GM12878 (cell line): Measurements from ENCODE around the gene TDRD15.

ENCODE experiments used
- BHLHE40 ChIP-seq, 2 experiments: fragments of 450-650 bp in 1 of 2; IDR thresholded peaks; 2 replicates each; pipeline ENCODE4 v1.6.1; 2011 to 2017; ENCODE audit warnings: low read depth in 2 of 2, borderline replicate concordance in 1 of 2, improper control_type of control experiment in 1 of 2, low read length in 1 of 2, mild to moderate bottlenecking in 1 of 2
- EZH2 ChIP-seq: IDR thresholded peaks from 2 replicates; pipeline ENCODE4 v1.6.1; 2012; ENCODE audit warnings: low read depth, mild to moderate bottlenecking, control low read depth, inconsistent platforms, low read length, borderline replicate concordance; ENCODE audit not compliant: control insufficient read depth
- NFYB ChIP-seq: IDR thresholded peaks from 2 replicates; pipeline ENCODE4 v1.6.1; 2011; ENCODE audit warnings: low read depth, mild to moderate bottlenecking, low read length, improper control_type of control experiment, moderate library complexity; ENCODE audit not compliant: insufficient read depth
- TF ChIP-seq, protein P1 (sequence below), 3 experiments: IDR thresholded peaks in 2 of 3; conservative IDR thresholded peaks in 1 of 3; 2 replicates each; pipeline ENCODE4 v1.5.1; 2011; ENCODE audit warnings: low read depth in 3 of 3, low read length in 3 of 3, mild to moderate bottlenecking in 3 of 3, control low read depth in 2 of 3, moderate library complexity in 2 of 3, inconsistent platforms in 1 of 3, mixed read lengths in 1 of 3; ENCODE audit not compliant: control insufficient read depth in 2 of 3, insufficient read depth in 1 of 3; ENCODE audit errors: extremely low read depth in 1 of 3

DNA sequence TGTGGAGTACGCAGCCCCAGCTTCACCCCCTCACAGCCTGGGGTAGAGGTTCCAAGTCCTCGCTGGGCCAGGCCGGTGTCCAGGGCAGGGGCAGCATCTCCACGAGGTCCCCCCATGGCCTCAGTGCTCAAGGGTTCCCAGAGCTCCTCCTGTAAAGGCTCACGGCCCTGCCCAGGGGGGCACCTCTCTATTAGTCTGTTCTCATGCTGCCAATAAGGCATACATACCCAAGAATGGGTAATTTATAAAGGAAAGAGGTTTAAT, 38.8 kb downstream of the TDRD15 start:
- TF ChIP-seq, protein P1, sequence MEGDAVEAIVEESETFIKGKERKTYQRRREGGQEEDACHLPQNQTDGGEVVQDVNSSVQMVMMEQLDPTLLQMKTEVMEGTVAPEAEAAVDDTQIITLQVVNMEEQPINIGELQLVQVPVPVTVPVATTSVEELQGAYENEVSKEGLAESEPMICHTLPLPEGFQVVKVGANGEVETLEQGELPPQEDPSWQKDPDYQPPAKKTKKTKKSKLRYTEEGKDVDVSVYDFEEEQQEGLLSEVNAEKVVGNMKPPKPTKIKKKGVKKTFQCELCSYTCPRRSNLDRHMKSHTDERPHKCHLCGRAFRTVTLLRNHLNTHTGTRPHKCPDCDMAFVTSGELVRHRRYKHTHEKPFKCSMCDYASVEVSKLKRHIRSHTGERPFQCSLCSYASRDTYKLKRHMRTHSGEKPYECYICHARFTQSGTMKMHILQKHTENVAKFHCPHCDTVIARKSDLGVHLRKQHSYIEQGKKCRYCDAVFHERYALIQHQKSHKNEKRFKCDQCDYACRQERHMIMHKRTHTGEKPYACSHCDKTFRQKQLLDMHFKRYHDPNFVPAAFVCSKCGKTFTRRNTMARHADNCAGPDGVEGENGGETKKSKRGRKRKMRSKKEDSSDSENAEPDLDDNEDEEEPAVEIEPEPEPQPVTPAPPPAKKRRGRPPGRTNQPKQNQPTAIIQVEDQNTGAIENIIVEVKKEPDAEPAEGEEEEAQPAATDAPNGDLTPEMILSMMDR (IDR thresholded peaks at IDR 0.05 in 2 of 3, conservative IDR thresholded peaks at IDR 0.05 in 1 of 3; ENCODE audit: control insufficient read depth in 2 of 3, extremely low read depth in 1 of 3, insufficient read depth in 1 of 3, low read depth in 3 of 3, low read length in 3 of 3), result no peak
- TF ChIP-seq EZH2 (no peak), NFYB (no peak), BHLHE40 (IDR thresholded peaks at IDR 0.05; ENCODE audit: borderline replicate concordance in 1 of 2, low read depth in 2 of 2, low read length in 1 of 2) (no peak)
